OCI-LY3 (cell line): ENCODE results near the gene DDA1.

Experiments
- CTCF ChIP-seq: fragments of 200-600, 300-600 bp; sonication (generic); IDR thresholded peaks from 2 replicates; pipeline ENCODE4 v1.5.1; 2014; ENCODE audit warnings: antibody characterized with exemption, low read length, low read depth
- EZH2phosphoT487 ChIP-seq: fragments of 200-600 bp; shearing (Covaris generic); IDR thresholded peaks from 2 replicates; pipeline ENCODE4 v1.6.1; 2018; ENCODE audit warnings: antibody characterized with exemption, mixed run types, low read depth

GRCh38 chr19:17302391-17303166 is 6.8 kb upstream of the DDA1 start:
- TF ChIP-seq CTCF (no peak), EZH2phosphoT487 (no peak)
